ENCODE measurements around the gene SMYD3.

The SMYD3 gene

GRCh38 chr1:246258250-246258649 lies 248.8 kb downstream of the SMYD3 start:
- H3K27me3 ChIP-seq (ENCODE audit: insufficient read depth, low read length): no peaks in the 10 kb centered on the region

GRCh38 chr1:246255773-246256172 lies 251.3 kb downstream of the SMYD3 start:
- no peaks in the 10 kb centered on the region for H3K27me3 ChIP-seq (ENCODE audit: insufficient read depth, low read length)
- no peak overlapping the region for H2AFZ ChIP-seq (ENCODE audit: low read length, unreplicated experiment)
- no peaks in the 10 kb centered on the region for H3K79me2 ChIP-seq (ENCODE audit: control insufficient read depth, insufficient read depth, low read length, unreplicated experiment)
- no peaks in the 10 kb centered on the region for H3K4me1 ChIP-seq (ENCODE audit: control insufficient read depth, insufficient read depth, low read length, unreplicated experiment)
- no peak overlapping the region for H3K27ac ChIP-seq (ENCODE audit: low read depth, low read length)
- no peak overlapping the region for H3K4me3 ChIP-seq (ENCODE audit: low read depth, low read length)
- H3K36me3 ChIP-seq (ENCODE audit: insufficient read depth, low read length): no peaks in the 10 kb centered on the region

More at GRCh38 chr1:246258250-246258649, 248.8 kb downstream of the SMYD3 start:
- Histone ChIP-seq H3K79me2 (ENCODE audit: control insufficient read depth, insufficient read depth, low read length, unreplicated experiment) (no peaks in the 10 kb centered on the region), H2AFZ (ENCODE audit: low read length, unreplicated experiment) (no peak overlapping the region), H3K4me3 (ENCODE audit: low read depth, low read length) (no peak overlapping the region), H3K27ac (ENCODE audit: low read depth, low read length) (no peak overlapping the region), H3K36me3 (ENCODE audit: insufficient read depth, low read length) (no peaks in the 10 kb centered on the region), H3K4me1 (ENCODE audit: control insufficient read depth, insufficient read depth, low read length, unreplicated experiment) (no peaks in the 10 kb centered on the region)

- Histone ChIP-seq H3K27ac (ENCODE audit: low read depth, low read length) (no peak overlapping the region), H2AFZ (ENCODE audit: low read length, unreplicated experiment) (no peak overlapping the region), H3K36me3 (ENCODE audit: insufficient read depth, low read length) (no peaks in the 10 kb centered on the region), H3K79me2 (ENCODE audit: control insufficient read depth, insufficient read depth, low read length, unreplicated experiment) (no peaks in the 10 kb centered on the region), H3K4me1 (ENCODE audit: control insufficient read depth, insufficient read depth, low read length, unreplicated experiment) (no peaks in the 10 kb centered on the region), H3K27me3 (ENCODE audit: insufficient read depth, low read length) (no peaks in the 10 kb centered on the region), H3K4me3 (ENCODE audit: low read depth, low read length) (no peak overlapping the region)
These were observed 252.2 kb downstream of the SMYD3 start for GRCh38 chr1:246254854-246255253.

- Histone ChIP-seq H3K27me3 (ENCODE audit: insufficient read depth, low read length) (no peaks in the 10 kb centered on the region), H3K79me2 (ENCODE audit: control insufficient read depth, insufficient read depth, low read length, unreplicated experiment) (no peaks in the 10 kb centered on the region), H2AFZ (ENCODE audit: low read length, unreplicated experiment) (no peak overlapping the region), H3K27ac (ENCODE audit: low read depth, low read length) (peak overlapping the region; percentile 86), H3K36me3 (ENCODE audit: insufficient read depth, low read length) (no peaks in the 10 kb centered on the region), H3K4me3 (ENCODE audit: low read depth, low read length) (no peak overlapping the region), H3K4me1 (ENCODE audit: control insufficient read depth, insufficient read depth, low read length, unreplicated experiment) (peaks cover 17% of the 10 kb centered on the region)
These were observed 260.6 kb downstream of the SMYD3 start for GRCh38 chr1:246246430-246246829.

- H3K4me1 ChIP-seq (ENCODE audit: control insufficient read depth, insufficient read depth, low read length, unreplicated experiment): peaks cover 17% of the 10 kb centered on the region
- peak overlapping the region; percentile 86 for H3K27ac ChIP-seq (ENCODE audit: low read depth, low read length)
- H3K4me3 ChIP-seq (ENCODE audit: low read depth, low read length): no peak overlapping the region
- H3K27me3 ChIP-seq (ENCODE audit: insufficient read depth, low read length): no peaks in the 10 kb centered on the region
- H2AFZ ChIP-seq (ENCODE audit: low read length, unreplicated experiment): no peak overlapping the region
- H3K79me2 ChIP-seq (ENCODE audit: control insufficient read depth, insufficient read depth, low read length, unreplicated experiment): no peaks in the 10 kb centered on the region
- H3K36me3 ChIP-seq (ENCODE audit: insufficient read depth, low read length): no peaks in the 10 kb centered on the region
These were observed 261.5 kb downstream of the SMYD3 start for GRCh38 chr1:246245541-246245940.

- H2AFZ ChIP-seq (ENCODE audit: low read length, unreplicated experiment): no peak overlapping the region
- H3K4me3 ChIP-seq (ENCODE audit: low read depth, low read length): no peak overlapping the region
- H3K4me1 ChIP-seq (ENCODE audit: control insufficient read depth, insufficient read depth, low read length, unreplicated experiment): no peaks in the 10 kb centered on the region
- H3K27me3 ChIP-seq (ENCODE audit: insufficient read depth, low read length): no peaks in the 10 kb centered on the region
- no peak overlapping the region for H3K27ac ChIP-seq (ENCODE audit: low read depth, low read length)
- H3K79me2 ChIP-seq (ENCODE audit: control insufficient read depth, insufficient read depth, low read length, unreplicated experiment): no peaks in the 10 kb centered on the region
- no peaks in the 10 kb centered on the region for H3K36me3 ChIP-seq (ENCODE audit: insufficient read depth, low read length)
These were observed 275.0 kb downstream of the SMYD3 start for GRCh38 chr1:246232126-246232525.

GRCh38 chr1:246226041-246226440 lies 281.0 kb downstream of the SMYD3 start:
- Histone ChIP-seq H2AFZ (ENCODE audit: low read length, unreplicated experiment) (no peak overlapping the region), H3K27me3 (ENCODE audit: insufficient read depth, low read length) (no peaks in the 10 kb centered on the region), H3K4me3 (ENCODE audit: low read depth, low read length) (no peak overlapping the region), H3K36me3 (ENCODE audit: insufficient read depth, low read length) (no peaks in the 10 kb centered on the region), H3K79me2 (ENCODE audit: control insufficient read depth, insufficient read depth, low read length, unreplicated experiment) (no peaks in the 10 kb centered on the region), H3K4me1 (ENCODE audit: control insufficient read depth, insufficient read depth, low read length, unreplicated experiment) (no peaks in the 10 kb centered on the region), H3K27ac (ENCODE audit: low read depth, low read length) (no peak overlapping the region)

- Histone ChIP-seq H3K27ac (ENCODE audit: low read depth, low read length) (no peak overlapping the region), H3K4me1 (ENCODE audit: control insufficient read depth, insufficient read depth, low read length, unreplicated experiment) (no peaks in the 10 kb centered on the region)
These were observed 285.4 kb downstream of the SMYD3 start for GRCh38 chr1:246221485-246222255.

GRCh38 chr1:246220495-246221065 lies 286.5 kb downstream of the SMYD3 start:
- Histone ChIP-seq H3K4me1 (ENCODE audit: control insufficient read depth, insufficient read depth, low read length, unreplicated experiment) (no peaks in the 10 kb centered on the region), H3K4me3 (ENCODE audit: low read depth, low read length) (no peak overlapping the region), H3K27me3 (ENCODE audit: insufficient read depth, low read length) (no peaks in the 10 kb centered on the region), H2AFZ (ENCODE audit: low read length, unreplicated experiment) (no peak overlapping the region), H3K79me2 (ENCODE audit: control insufficient read depth, insufficient read depth, low read length, unreplicated experiment) (no peaks in the 10 kb centered on the region), H3K36me3 (ENCODE audit: insufficient read depth, low read length) (no peaks in the 10 kb centered on the region), H3K27ac (ENCODE audit: low read depth, low read length) (no peak overlapping the region)

More at GRCh38 chr1:246221485-246222255, 285.4 kb downstream of the SMYD3 start:
- H3K79me2 ChIP-seq (ENCODE audit: control insufficient read depth, insufficient read depth, low read length, unreplicated experiment): no peaks in the 10 kb centered on the region
- no peak overlapping the region for H3K4me3 ChIP-seq (ENCODE audit: low read depth, low read length)
- no peaks in the 10 kb centered on the region for H3K36me3 ChIP-seq (ENCODE audit: insufficient read depth, low read length)
- no peaks in the 10 kb centered on the region for H3K27me3 ChIP-seq (ENCODE audit: insufficient read depth, low read length)
- no peak overlapping the region for H2AFZ ChIP-seq (ENCODE audit: low read length, unreplicated experiment)

GRCh38 chr1:246219508-246220030 lies 287.5 kb downstream of the SMYD3 start:
- H3K27me3 ChIP-seq (ENCODE audit: insufficient read depth, low read length): no peaks in the 10 kb centered on the region
- no peaks in the 10 kb centered on the region for H3K79me2 ChIP-seq (ENCODE audit: control insufficient read depth, insufficient read depth, low read length, unreplicated experiment)
- no peak overlapping the region for H2AFZ ChIP-seq (ENCODE audit: low read length, unreplicated experiment)
- no peaks in the 10 kb centered on the region for H3K4me1 ChIP-seq (ENCODE audit: control insufficient read depth, insufficient read depth, low read length, unreplicated experiment)
- no peak overlapping the region for H3K27ac ChIP-seq (ENCODE audit: low read depth, low read length)
- H3K4me3 ChIP-seq (ENCODE audit: low read depth, low read length): no peak overlapping the region
- H3K36me3 ChIP-seq (ENCODE audit: insufficient read depth, low read length): no peaks in the 10 kb centered on the region

- Histone ChIP-seq H2AFZ (ENCODE audit: low read length, unreplicated experiment) (no peak overlapping the region), H3K4me3 (ENCODE audit: low read depth, low read length) (no peak overlapping the region), H3K4me1 (ENCODE audit: control insufficient read depth, insufficient read depth, low read length, unreplicated experiment) (no peaks in the 10 kb centered on the region), H3K36me3 (ENCODE audit: insufficient read depth, low read length) (no peaks in the 10 kb centered on the region), H3K27me3 (ENCODE audit: insufficient read depth, low read length) (no peaks in the 10 kb centered on the region), H3K79me2 (ENCODE audit: control insufficient read depth, insufficient read depth, low read length, unreplicated experiment) (no peaks in the 10 kb centered on the region), H3K27ac (ENCODE audit: low read depth, low read length) (no peak overlapping the region)
These were observed 288.4 kb downstream of the SMYD3 start for GRCh38 chr1:246218686-246219085.
